GM12878 (cell line): ENCODE data around the gene CDH18. TPM values are rescaled to one million over a fixed set of nuclear protein-coding genes. Genes with fewer than 3 reads are reported as not detected.

Experiments
- ATAC-seq: fragments of 200-7000 bp; cut with Tn5 transposase; 3 replicates; pipeline ENCODE4 v1.9.1; 2020; ENCODE audit warnings: mild to moderate bottlenecking, moderate library complexity
- BruUV-seq: library from RNA; stranded (reverse); fragments of 400-500 nt; replicated peaks from 2 replicates; lab custom pipeline; 2021; lab: Mats Ljungman, UMichigan
- CTCF ChIA-PET: fragments of 300-600 bp; sonication (Branson Sonifier 250); formaldehyde crosslinking; extraction: SDS; loops from one replicate; lab custom pipeline; 2021; ENCODE audit warnings: inconsistent platforms; lab: Yijun Ruan, JAX
- POLR2A ChIA-PET: fragments of 350-600 bp; formaldehyde crosslinking; extraction: SDS; loops from one replicate; lab custom pipeline; 2021; ENCODE audit warnings: inconsistent platforms; lab: Charles Lee
- RAD21 ChIA-PET: fragments of 300-600 bp; sonication (Branson Sonifier 250); formaldehyde crosslinking; loops from one replicate; lab custom pipeline; 2023; ENCODE audit warnings: antibody characterized with exemption; ENCODE audit not compliant: unreplicated experiment; lab: Charles Lee
- SMC1A ChIA-PET: fragments of 300-600 bp; sonication (Branson Sonifier 250); formaldehyde crosslinking; loops from one replicate; lab custom pipeline; 2023; ENCODE audit not compliant: unreplicated experiment, uncharacterized antibody; lab: Charles Lee
- DNase-seq: peaks from one replicate; pipeline ENCODE4 v3.0.0-alpha.2; 2011; ENCODE audit warnings: low read depth, low spot score
- FAIRE-seq: peaks from 3 replicates; lab custom pipeline; 2011; peaks lifted over from hg19 to GRCh38; lab: Jason Lieb, UNC
- H2AFZ ChIP-seq: 2 replicates; pipeline ENCODE4 v1.6.0; 2011; ENCODE audit warnings: low read depth, low read length, control low read depth; ENCODE audit not compliant: control insufficient read depth
- H3K27ac ChIP-seq: 2 replicates; pipeline ENCODE4 v1.5.1; 2011; ENCODE audit warnings: control low read depth; ENCODE audit not compliant: control insufficient read depth, insufficient read depth
- H3K27me3 ChIP-seq, 2 experiments: replicated peaks in 1 of 2; 2 replicates each; pipeline versions ENCODE4 v1.6.0 to v1.6.1; 2011; ENCODE audit warnings: low read length in 1 of 2; ENCODE audit not compliant: control insufficient read depth in 2 of 2, insufficient read depth in 2 of 2
- H3K36me3 ChIP-seq, 2 experiments: 2 replicates each; pipeline ENCODE4 v1.5.1; 2011; ENCODE audit warnings: low read length in 1 of 2; ENCODE audit not compliant: control insufficient read depth in 2 of 2, insufficient read depth in 2 of 2
- H3K4me1 ChIP-seq: 2 replicates; pipeline ENCODE4 v1.6.1; 2011; ENCODE audit warnings: mild to moderate bottlenecking, low read length, moderate library complexity, mixed read lengths; ENCODE audit not compliant: control insufficient read depth, insufficient read depth
- H3K4me2 ChIP-seq: 2 replicates; pipeline ENCODE4 v1.6.0; 2011; ENCODE audit warnings: control low read depth; ENCODE audit not compliant: control insufficient read depth, insufficient read depth
- H3K4me3 ChIP-seq: fragments of 200-600 bp; sonication (generic); 2 replicates; pipeline ENCODE4 v1.5.1; 2016
- H3K79me2 ChIP-seq: 2 replicates; pipeline ENCODE4 v1.6.0; 2011; ENCODE audit warnings: low read length; ENCODE audit not compliant: control insufficient read depth, insufficient read depth
- H3K9ac ChIP-seq: 2 replicates; pipeline ENCODE4 v1.8.0; 2011; ENCODE audit warnings: low read length, control low read depth, mixed read lengths; ENCODE audit not compliant: control insufficient read depth, insufficient read depth
- H3K9me3 ChIP-seq: replicated peaks from 3 replicates; pipeline ENCODE4 v1.5.1; 2011; ENCODE audit warnings: mild to moderate bottlenecking, low read length; ENCODE audit not compliant: control insufficient read depth, insufficient read depth
- H4K20me1 ChIP-seq: 2 replicates; pipeline ENCODE4 v1.6.0; 2011; ENCODE audit not compliant: control insufficient read depth, insufficient read depth
- BHLHE40 ChIP-seq, 2 experiments: fragments of 450-650 bp in 1 of 2; IDR thresholded peaks; 2 replicates each; pipeline ENCODE4 v1.6.1; 2011 to 2017; ENCODE audit warnings: low read depth in 2 of 2, borderline replicate concordance in 1 of 2, improper control_type of control experiment in 1 of 2, low read length in 1 of 2, mild to moderate bottlenecking in 1 of 2
- CHD4 ChIP-seq: fragments of 200-600 bp; sonication (generic); IDR thresholded peaks from 2 replicates; pipeline ENCODE4 v1.6.1; 2016; ENCODE audit warnings: mild to moderate bottlenecking
- CREB1 ChIP-seq: IDR thresholded peaks from 2 replicates; pipeline ENCODE4 v1.6.1; 2012; ENCODE audit warnings: low read depth, mild to moderate bottlenecking, inconsistent platforms
- FOS ChIP-seq: IDR thresholded peaks from 3 replicates; pipeline ENCODE4 v1.6.1; 2011; ENCODE audit warnings: borderline replicate concordance; ENCODE audit not compliant: insufficient read length; ENCODE audit errors: extremely low read depth
- GABPA ChIP-seq: IDR thresholded peaks from 2 replicates; pipeline ENCODE4 v1.6.1; 2014; ENCODE audit warnings: antibody characterized with exemption, low read depth, mild to moderate bottlenecking, inconsistent platforms
- GATAD2B ChIP-seq: fragments of 450-650 bp; conservative IDR thresholded peaks from 2 replicates; pipeline ENCODE4 v1.6.1; 2017; ENCODE audit warnings: low read depth, mild to moderate bottlenecking, moderate library complexity
- MAX ChIP-seq: IDR thresholded peaks from 2 replicates; pipeline ENCODE4 v1.6.1; 2012; ENCODE audit warnings: low read depth, low read length, improper control_type of control experiment
- MTA2 ChIP-seq: fragments of 450-650 bp; IDR thresholded peaks from 2 replicates; pipeline ENCODE4 v1.6.1; 2016; ENCODE audit warnings: low read depth, mild to moderate bottlenecking, moderate library complexity
- POLR2AphosphoS5 ChIP-seq: IDR thresholded peaks from 2 replicates; pipeline ENCODE4 v1.6.1; 2011; ENCODE audit warnings: mild to moderate bottlenecking, low read length, inconsistent platforms
- SMAD5 ChIP-seq: IDR thresholded peaks from 2 replicates; pipeline ENCODE4 v1.6.1; 2016; ENCODE audit warnings: antibody characterized with exemption, low read depth
- SMC3 ChIP-seq: IDR thresholded peaks from 2 replicates; pipeline ENCODE4 v1.6.1; 2011; ENCODE audit warnings: low read length, improper control_type of control experiment, borderline replicate concordance
- SP1 ChIP-seq: IDR thresholded peaks from one replicate; pipeline ENCODE4 v1.6.1; 2011; ENCODE audit warnings: low read depth, low read length
- SRF ChIP-seq, 2 experiments: IDR thresholded peaks; 2 replicates each; pipeline ENCODE4 v1.6.1; 2011; ENCODE audit warnings: low read depth in 2 of 2, low read length in 2 of 2, mild to moderate bottlenecking in 1 of 2, moderate library complexity in 1 of 2
- ZZZ3 ChIP-seq: IDR thresholded peaks from 2 replicates; pipeline ENCODE4 v1.6.1; 2011; ENCODE audit warnings: low read depth; ENCODE audit not compliant: control insufficient read depth, insufficient read length
- WGBS: methylation state at CpG from one replicate; pipeline ENCODE4 v1.1.6; 2016; ENCODE audit warnings: low lambda C conversion rate; ENCODE audit not compliant: insufficient replicate concordance, insufficient coverage; ENCODE audit errors: missing lambda C conversion rate; 5-methylcytosine and 5-hydroxymethylcytosine counted together
- in situ Hi-C: fragments of 300-500 bp; cut with MboI; formaldehyde crosslinking; loops from 9 replicates; pipeline ENCODE4 v1.14.3; 2018; ENCODE audit warnings: mixed read lengths
- intact Hi-C: fragments of 100-400 bp; cut with micrococcal nuclease; formaldehyde crosslinking; loops from one replicate; pipeline ENCODE4 v1.14.2; 2022; ENCODE audit not compliant: unreplicated experiment
- polyA plus RNA-seq, 11 experiments: library from polyadenylated mRNA; depleted of rRNA in 4 of 11; unstranded in 6 of 11; stranded (reverse) in 5 of 11; fragments of >200 nt; fragmentation: Nextera tagmentation in 4 of 11; fragmentation: Illumina TruSeq in 1 of 11; extraction: Ambion mirVana in 4 of 11; extraction: Trizol in 1 of 11; gene quantifications; 1 replicate in 1 of 11; 2 replicates in 10 of 11; pipeline versions ENCODE4 v1.2.1 to v1.2.3, GENCODE V29; 2011 to 2016; ENCODE audit warnings: inconsistent platforms in 2 of 11, missing spikeins in 2 of 11, low read depth in 1 of 11
- total RNA-seq, 4 experiments: library from RNA; depleted of rRNA in 3 of 4; stranded (reverse); fragments of >200 nt in 3 of 4; fragmentation: Illumina TruSeq in 1 of 4; extraction: Trizol in 1 of 4; gene quantifications; 2 replicates each; pipeline versions ENCODE4 v1.2.1 to v1.2.3, GENCODE V29; 2013 to 2021
- TF ChIP-seq, protein P1 (sequence below): fragments of 450-650 bp; formaldehyde crosslinking; IDR thresholded peaks from 2 replicates; pipeline ENCODE4 v1.5.0; 2022; ENCODE audit warnings: mild to moderate bottlenecking, missing genetic modification characterization
- TF ChIP-seq, protein P2 (sequence below): fragments of 450-650 bp; IDR thresholded peaks from 2 replicates; pipeline ENCODE4 v1.6.1; 2017; ENCODE audit warnings: antibody characterized with exemption, mild to moderate bottlenecking, moderate library complexity

The CDH18 gene
- total and polyA plus RNA-seq, 10 of the 15 experiments (the other 5 are each of a cell fraction or from before 2014, with no cell fraction given), result 0.41 TPM; not detected in 9

DNA sequence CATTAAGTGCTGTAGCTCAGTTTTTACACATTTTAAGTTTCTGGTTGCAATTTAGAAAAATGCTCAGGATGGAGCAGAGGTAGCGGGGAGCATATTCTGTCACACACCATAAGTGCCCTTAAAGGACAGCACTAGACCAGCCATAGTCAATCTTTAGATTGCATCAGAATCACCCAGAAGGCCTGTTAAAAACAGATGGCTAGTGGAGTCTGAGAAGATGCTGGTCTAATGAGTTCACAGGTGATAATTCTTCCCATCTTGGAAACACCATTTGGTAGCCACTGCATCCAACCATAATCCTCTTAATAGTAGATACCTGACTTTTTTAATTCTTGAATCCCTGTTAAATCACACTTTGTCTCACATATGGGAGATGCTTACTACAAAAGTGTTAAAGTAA lies 113.2 kb downstream of the CDH18 start:
- Histone ChIP-seq H2AFZ (no peak overlapping the region), H3K27ac (no peak overlapping the region), H3K9me3 (no peaks in the 10 kb centered on the region), H3K4me1 (no peaks in the 10 kb centered on the region), H3K4me3 (no peak overlapping the region)
- WGBS, result 85% methylated on average over 1 of the region's 1 CpG
- SMC1A ChIA-PET, result no interaction called here
- no peak for TF ChIP-seq GABPA
- TF ChIP-seq, protein P1, sequence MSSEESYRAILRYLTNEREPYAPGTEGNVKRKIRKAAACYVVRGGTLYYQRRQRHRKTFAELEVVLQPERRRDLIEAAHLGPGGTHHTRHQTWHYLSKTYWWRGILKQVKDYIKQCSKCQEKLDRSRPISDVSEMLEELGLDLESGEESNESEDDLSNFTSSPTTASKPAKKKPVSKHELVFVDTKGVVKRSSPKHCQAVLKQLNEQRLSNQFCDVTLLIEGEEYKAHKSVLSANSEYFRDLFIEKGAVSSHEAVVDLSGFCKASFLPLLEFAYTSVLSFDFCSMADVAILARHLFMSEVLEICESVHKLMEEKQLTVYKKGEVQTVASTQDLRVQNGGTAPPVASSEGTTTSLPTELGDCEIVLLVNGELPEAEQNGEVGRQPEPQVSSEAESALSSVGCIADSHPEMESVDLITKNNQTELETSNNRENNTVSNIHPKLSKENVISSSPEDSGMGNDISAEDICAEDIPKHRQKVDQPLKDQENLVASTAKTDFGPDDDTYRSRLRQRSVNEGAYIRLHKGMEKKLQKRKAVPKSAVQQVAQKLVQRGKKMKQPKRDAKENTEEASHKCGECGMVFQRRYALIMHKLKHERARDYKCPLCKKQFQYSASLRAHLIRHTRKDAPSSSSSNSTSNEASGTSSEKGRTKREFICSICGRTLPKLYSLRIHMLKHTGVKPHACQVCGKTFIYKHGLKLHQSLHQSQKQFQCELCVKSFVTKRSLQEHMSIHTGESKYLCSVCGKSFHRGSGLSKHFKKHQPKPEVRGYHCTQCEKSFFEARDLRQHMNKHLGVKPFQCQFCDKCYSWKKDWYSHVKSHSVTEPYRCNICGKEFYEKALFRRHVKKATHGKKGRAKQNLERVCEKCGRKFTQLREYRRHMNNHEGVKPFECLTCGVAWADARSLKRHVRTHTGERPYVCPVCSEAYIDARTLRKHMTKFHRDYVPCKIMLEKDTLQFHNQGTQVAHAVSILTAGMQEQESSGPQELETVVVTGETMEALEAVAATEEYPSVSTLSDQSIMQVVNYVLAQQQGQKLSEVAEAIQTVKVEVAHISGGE (CRISPR knock-in tag), result no peak
- no peak for TF ChIP-seq GATAD2B
- no peak for TF ChIP-seq MTA2
- no peak for TF ChIP-seq BHLHE40 (IDR thresholded peaks at IDR 0.05; ENCODE audit: borderline replicate concordance in 1 of 2, low read depth in 2 of 2, low read length in 1 of 2)
- no peak for TF ChIP-seq ZZZ3
- TF ChIP-seq SMAD5, result no peak
- no peak for TF ChIP-seq SRF (IDR thresholded peaks at IDR 0.05; ENCODE audit: low read depth in 2 of 2, low read length in 2 of 2)
- TF ChIP-seq FOS, result no peak
- no peak for TF ChIP-seq SP1
- TF ChIP-seq SMC3, result no peak
- TF ChIP-seq, protein P2, sequence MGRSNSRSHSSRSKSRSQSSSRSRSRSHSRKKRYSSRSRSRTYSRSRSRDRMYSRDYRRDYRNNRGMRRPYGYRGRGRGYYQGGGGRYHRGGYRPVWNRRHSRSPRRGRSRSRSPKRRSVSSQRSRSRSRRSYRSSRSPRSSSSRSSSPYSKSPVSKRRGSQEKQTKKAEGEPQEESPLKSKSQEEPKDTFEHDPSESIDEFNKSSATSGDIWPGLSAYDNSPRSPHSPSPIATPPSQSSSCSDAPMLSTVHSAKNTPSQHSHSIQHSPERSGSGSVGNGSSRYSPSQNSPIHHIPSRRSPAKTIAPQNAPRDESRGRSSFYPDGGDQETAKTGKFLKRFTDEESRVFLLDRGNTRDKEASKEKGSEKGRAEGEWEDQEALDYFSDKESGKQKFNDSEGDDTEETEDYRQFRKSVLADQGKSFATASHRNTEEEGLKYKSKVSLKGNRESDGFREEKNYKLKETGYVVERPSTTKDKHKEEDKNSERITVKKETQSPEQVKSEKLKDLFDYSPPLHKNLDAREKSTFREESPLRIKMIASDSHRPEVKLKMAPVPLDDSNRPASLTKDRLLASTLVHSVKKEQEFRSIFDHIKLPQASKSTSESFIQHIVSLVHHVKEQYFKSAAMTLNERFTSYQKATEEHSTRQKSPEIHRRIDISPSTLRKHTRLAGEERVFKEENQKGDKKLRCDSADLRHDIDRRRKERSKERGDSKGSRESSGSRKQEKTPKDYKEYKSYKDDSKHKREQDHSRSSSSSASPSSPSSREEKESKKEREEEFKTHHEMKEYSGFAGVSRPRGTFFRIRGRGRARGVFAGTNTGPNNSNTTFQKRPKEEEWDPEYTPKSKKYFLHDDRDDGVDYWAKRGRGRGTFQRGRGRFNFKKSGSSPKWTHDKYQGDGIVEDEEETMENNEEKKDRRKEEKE, result no peak
- TF ChIP-seq MAX, result no peak
- no peak for TF ChIP-seq CHD4
- TF ChIP-seq POLR2AphosphoS5, result no peak
- no peak for TF ChIP-seq CREB1
- TF ChIP-seq, all 136 proteins: peak for 0
- ChIA-PET CTCF (no interaction called here), RAD21 (no interaction called here), POLR2A (no interaction called here)
- no peaks in the 10 kb centered on the region for H3K27me3 ChIP-seq
- FAIRE-seq (no peak), ATAC-seq (no peak), DNase-seq (no peak)
- in situ Hi-C loops, result no loop called here
- no TSS peak for BruUV-seq
- no peaks in the 10 kb centered on the region for H3K79me2 ChIP-seq
- H3K36me3 ChIP-seq, result no peaks in the 10 kb centered on the region
- no peak overlapping the region for H3K9ac ChIP-seq
- intact Hi-C loops, result no loop called here
- no peaks in the 10 kb centered on the region for H4K20me1 ChIP-seq
- H3K4me2 ChIP-seq, result no peak overlapping the region
